Measurements from ENCODE around the gene NEGR1. TPM values are rescaled to one million over a fixed set of nuclear protein-coding genes. Genes with fewer than 3 reads are reported as not detected.

NEGR1 gene
- total RNA-seq, 1 donor from 2014 or later = 9.7 TPM

DNA sequence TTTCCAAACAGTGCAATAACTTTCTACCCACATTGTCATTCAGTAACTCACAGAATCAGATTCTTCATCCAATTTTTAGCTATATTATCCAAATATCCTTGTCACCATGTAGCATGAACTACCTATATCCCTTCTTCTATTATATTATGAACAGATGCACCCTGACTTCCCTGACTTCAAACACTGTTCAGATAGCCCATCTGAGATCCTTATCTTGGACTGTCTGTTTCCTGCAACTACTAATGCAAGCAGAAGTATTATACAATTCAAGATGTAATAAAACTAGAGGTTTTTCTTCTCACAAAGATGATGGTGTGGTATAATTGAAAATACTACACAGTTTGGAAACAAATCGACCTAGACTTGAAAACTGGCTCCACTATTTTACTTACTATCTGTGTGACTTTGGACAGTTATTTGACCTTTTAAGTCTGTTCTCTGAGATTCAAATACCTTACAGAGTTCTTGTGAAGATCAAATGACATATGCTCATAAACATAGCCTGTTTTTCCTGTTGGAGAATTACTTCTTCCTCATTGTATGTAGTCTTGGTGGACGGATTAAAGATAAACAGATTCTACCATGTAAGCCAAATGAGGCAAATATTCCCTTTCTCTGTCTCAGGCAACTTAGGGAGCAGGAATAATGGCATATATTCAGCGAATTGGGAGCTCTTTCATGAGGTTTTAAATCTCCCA, 793.6 kb downstream of the NEGR1 start:
- H3K9me3 ChIP-seq (replicated peaks) = no peaks in the 10 kb centered on the region

DNA sequence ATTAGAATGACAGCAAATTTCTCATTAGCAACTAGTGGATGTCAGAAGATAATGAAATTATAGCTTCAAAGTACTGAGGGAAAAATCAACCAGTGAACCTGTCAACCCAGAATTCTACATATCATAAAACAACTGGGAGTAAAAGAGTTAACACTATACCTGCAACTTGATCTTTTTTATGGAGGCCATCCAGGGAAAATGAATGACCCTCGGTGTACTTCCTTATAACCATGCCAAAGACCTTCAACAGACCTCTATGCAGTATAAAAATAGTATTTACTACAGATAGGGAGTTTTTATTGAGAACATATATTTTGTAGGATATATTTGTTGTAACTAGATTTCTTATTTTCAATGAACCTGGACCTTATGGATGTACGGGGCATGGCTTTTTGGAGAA, 809.0 kb downstream of the NEGR1 start:
- intact Hi-C loops (cut with micrococcal nuclease) = no loop called here

More for the DNA sequence above, 793.6 kb downstream of the NEGR1 start:
- no peaks in the 10 kb centered on the region for H3K27me3 ChIP-seq (ENCODE audit: low read depth)
- intact Hi-C loops (cut with micrococcal nuclease) = no loop called here
- H3K4me1 ChIP-seq = no peaks in the 10 kb centered on the region
- H3K36me3 ChIP-seq = no peaks in the 10 kb centered on the region
- H3K27ac ChIP-seq (replicated peaks) = no peak overlapping the region
- H3K4me3 ChIP-seq = no peak overlapping the region
- TF ChIP-seq, protein P1, sequence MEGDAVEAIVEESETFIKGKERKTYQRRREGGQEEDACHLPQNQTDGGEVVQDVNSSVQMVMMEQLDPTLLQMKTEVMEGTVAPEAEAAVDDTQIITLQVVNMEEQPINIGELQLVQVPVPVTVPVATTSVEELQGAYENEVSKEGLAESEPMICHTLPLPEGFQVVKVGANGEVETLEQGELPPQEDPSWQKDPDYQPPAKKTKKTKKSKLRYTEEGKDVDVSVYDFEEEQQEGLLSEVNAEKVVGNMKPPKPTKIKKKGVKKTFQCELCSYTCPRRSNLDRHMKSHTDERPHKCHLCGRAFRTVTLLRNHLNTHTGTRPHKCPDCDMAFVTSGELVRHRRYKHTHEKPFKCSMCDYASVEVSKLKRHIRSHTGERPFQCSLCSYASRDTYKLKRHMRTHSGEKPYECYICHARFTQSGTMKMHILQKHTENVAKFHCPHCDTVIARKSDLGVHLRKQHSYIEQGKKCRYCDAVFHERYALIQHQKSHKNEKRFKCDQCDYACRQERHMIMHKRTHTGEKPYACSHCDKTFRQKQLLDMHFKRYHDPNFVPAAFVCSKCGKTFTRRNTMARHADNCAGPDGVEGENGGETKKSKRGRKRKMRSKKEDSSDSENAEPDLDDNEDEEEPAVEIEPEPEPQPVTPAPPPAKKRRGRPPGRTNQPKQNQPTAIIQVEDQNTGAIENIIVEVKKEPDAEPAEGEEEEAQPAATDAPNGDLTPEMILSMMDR (IDR thresholded peaks at IDR 0.05; ENCODE audit: borderline replicate concordance) = no peak
- no peak for DNase-seq

DNA sequence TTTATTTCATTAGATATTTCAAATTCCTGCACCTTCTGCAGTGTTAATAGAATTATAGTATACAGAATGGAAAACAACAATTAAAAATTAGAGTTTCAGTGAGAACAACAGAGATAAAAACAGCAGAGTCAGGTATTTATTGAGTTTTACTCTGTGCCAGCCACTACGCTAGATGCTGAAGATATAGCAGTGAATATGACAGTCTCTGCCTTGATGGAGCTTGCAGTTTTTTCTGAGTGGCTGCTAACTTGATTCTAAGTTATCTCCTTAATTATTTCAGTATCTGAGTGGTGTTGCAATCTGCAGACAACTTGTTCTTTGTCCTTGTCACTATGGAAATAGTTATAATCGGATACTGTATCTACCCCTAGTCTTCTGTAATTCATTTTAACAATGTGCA, 817.2 kb downstream of the NEGR1 start:
- peaks cover 30% of the 10 kb centered on the region for H3K4me1 ChIP-seq
- H3K27ac ChIP-seq (replicated peaks) = no peak overlapping the region
- H3K4me3 ChIP-seq = no peak overlapping the region
- H3K27me3 ChIP-seq (ENCODE audit: low read depth) = no peaks in the 10 kb centered on the region
- H3K9me3 ChIP-seq (replicated peaks) = no peaks in the 10 kb centered on the region
- intact Hi-C loops (cut with micrococcal nuclease) = no loop called here
- DNase-seq = no peak
- no peaks in the 10 kb centered on the region for H3K36me3 ChIP-seq
- TF ChIP-seq, protein P1 (IDR thresholded peaks at IDR 0.05; ENCODE audit: borderline replicate concordance) = no peak

More for the DNA sequence above, 809.0 kb downstream of the NEGR1 start:
- H3K27ac ChIP-seq (replicated peaks) = no peak overlapping the region
- H3K4me1 ChIP-seq = no peaks in the 10 kb centered on the region
- no peak for DNase-seq
- H3K9me3 ChIP-seq (replicated peaks) = no peaks in the 10 kb centered on the region
- no peak overlapping the region for H3K4me3 ChIP-seq
- H3K27me3 ChIP-seq (ENCODE audit: low read depth) = no peaks in the 10 kb centered on the region
- no peaks in the 10 kb centered on the region for H3K36me3 ChIP-seq
- TF ChIP-seq, protein P1 (IDR thresholded peaks at IDR 0.05; ENCODE audit: borderline replicate concordance) = no peak

DNA sequence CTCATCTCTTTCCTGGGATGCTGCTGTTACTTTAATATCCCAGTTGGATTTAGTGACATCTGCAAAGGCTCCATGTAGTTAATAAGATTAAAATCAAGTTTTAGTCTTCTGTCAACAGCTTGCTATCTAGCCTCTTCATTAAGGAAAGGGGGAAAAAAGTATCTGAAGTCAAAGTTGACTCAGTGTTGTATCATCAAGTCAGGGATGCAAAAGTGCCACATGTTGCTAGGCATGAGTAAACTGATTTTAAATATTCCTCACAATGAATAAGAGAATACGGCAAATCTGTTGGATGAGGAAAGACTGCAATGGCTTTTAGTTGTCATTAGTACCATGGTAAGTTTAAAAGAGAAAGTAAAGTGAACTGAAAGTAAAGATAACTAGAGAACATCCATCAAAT, 818.3 kb downstream of the NEGR1 start:
- no peaks in the 10 kb centered on the region for H3K27me3 ChIP-seq (ENCODE audit: low read depth)
- intact Hi-C loops (cut with micrococcal nuclease) = no loop called here
- H3K9me3 ChIP-seq (replicated peaks) = no peaks in the 10 kb centered on the region
- H3K27ac ChIP-seq (replicated peaks) = no peak overlapping the region
- H3K4me1 ChIP-seq = peaks cover 30% of the 10 kb centered on the region
- peak overlapping the region; percentile 11 for H3K4me3 ChIP-seq
- DNase-seq = no peak
- TF ChIP-seq, protein P1 (IDR thresholded peaks at IDR 0.05; ENCODE audit: borderline replicate concordance) = no peak
- H3K36me3 ChIP-seq = no peaks in the 10 kb centered on the region

DNA sequence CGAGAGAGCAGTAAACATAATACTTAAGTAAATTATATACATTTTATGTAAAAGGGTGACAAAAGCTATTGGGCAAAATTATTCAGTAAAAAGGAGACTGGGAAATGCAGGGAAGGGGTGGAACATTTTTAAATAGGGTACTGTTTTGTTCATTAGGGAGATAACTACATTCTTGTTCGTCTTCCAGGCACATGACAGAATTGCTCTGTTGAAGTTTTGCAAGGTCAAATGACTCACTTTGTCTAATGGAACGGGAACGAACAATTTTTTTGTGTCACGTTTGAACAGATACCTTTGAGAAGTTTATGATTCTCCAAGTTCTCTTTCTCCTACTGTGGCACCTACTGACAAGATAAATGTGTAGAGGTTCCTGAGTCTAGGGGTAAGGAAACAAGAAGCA, 819.2 kb downstream of the NEGR1 start:
- H3K27ac ChIP-seq (replicated peaks) = peak overlapping the region; percentile 20
- no peak for DNase-seq
- H3K9me3 ChIP-seq (replicated peaks) = no peaks in the 10 kb centered on the region
- TF ChIP-seq, protein P1 (IDR thresholded peaks at IDR 0.05; ENCODE audit: borderline replicate concordance) = no peak
- H3K4me3 ChIP-seq = peak overlapping the region; percentile 11
- peaks cover 30% of the 10 kb centered on the region for H3K4me1 ChIP-seq
- H3K36me3 ChIP-seq = no peaks in the 10 kb centered on the region
- intact Hi-C loops (cut with micrococcal nuclease) = no loop called here
- no peaks in the 10 kb centered on the region for H3K27me3 ChIP-seq (ENCODE audit: low read depth)

Measured in left ventricle myocardium inferior (tissue), 1 donor.